PFSK-1 (cell line): ENCODE results near the gene ITGBL1.

Experiments
- FOXP2 ChIP-seq: optimal IDR thresholded peaks from 2 replicates; pipeline ENCODE3; 2011; ENCODE audit warnings: borderline replicate concordance, control low read depth, inconsistent platforms; ENCODE audit not compliant: insufficient read depth; ENCODE audit errors: extremely low read length, extremely low read depth
- POLR2AphosphoS5 ChIP-seq: IDR thresholded peaks from 2 replicates; pipeline ENCODE4 v1.6.1; 2012; ENCODE audit warnings: low read depth, mild to moderate bottlenecking, control low read depth, low read length, moderate library complexity
- REST ChIP-seq, 2 experiments: IDR thresholded peaks; 2 replicates each; pipeline versions ENCODE4 v1.6.1 to v1.8.0; 2011 to 2012; ENCODE audit warnings: low read depth in 2 of 2, low read length in 2 of 2, control low read depth in 1 of 2, inconsistent platforms in 1 of 2, mild to moderate bottlenecking in 1 of 2, moderate library complexity in 1 of 2; ENCODE audit not compliant: insufficient read depth in 1 of 2
- SIN3A ChIP-seq: IDR thresholded peaks from 2 replicates; pipeline ENCODE4 v1.6.1; 2012; ENCODE audit warnings: mild to moderate bottlenecking, low read length, moderate library complexity, borderline replicate concordance; ENCODE audit not compliant: insufficient read depth
- TAF1 ChIP-seq: IDR thresholded peaks from 2 replicates; pipeline ENCODE4 v1.6.1; 2012; ENCODE audit warnings: low read length, control low read depth, borderline replicate concordance; ENCODE audit not compliant: insufficient read depth

The ITGBL1 gene

DNA sequence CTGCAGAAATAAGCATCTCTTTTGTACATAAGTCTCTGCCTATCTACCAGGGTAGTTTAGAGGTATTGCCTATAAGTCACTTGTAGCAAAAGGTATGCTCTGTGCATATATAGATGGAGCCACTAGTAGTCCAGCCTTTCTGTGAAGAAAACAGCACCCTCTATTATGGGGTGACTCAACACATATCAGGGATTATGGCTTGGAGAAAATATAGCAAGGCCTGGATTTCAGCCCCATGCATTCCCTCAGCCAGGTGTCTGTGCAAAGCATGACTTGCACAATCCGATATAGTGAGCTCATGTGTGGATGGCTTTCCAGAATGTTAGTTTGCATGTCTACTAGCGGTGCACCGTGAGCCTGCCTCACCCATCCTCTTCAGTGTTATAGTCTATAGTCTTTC is 22.7 kb upstream of the ITGBL1 start:
- TF ChIP-seq FOXP2, result no peak
- TF ChIP-seq SIN3A, result no peak
- no peak for TF ChIP-seq REST (IDR thresholded peaks at IDR 0.05; ENCODE audit: insufficient read depth in 1 of 2, low read depth in 2 of 2, low read length in 2 of 2)
- TF ChIP-seq POLR2AphosphoS5, result no peak
- TF ChIP-seq TAF1, result no peak

GRCh38 chr13:101433895-101434294 is 18.6 kb upstream of the ITGBL1 start:
- TF ChIP-seq SIN3A, result no peak

DNA sequence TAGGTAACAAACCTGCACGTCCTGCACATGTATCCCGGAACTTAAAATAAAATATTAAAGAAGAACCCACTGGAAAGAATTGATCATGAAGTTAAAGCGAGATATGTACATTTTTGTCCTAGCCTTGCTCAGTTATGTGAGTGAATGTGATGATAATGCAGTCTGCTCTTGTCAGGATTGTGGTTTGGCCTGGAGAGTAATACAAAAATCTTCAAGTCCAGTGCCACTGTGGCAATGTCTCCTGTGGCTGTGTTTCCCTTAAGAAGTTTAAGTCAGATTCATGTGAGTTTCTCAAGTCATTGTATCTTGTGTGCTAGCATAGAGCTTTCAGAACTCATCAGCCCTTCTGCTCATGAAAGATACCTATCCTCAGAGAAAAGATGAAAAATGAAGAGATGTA is 18.0 kb upstream of the ITGBL1 start:
- no peak for TF ChIP-seq POLR2AphosphoS5

DNA sequence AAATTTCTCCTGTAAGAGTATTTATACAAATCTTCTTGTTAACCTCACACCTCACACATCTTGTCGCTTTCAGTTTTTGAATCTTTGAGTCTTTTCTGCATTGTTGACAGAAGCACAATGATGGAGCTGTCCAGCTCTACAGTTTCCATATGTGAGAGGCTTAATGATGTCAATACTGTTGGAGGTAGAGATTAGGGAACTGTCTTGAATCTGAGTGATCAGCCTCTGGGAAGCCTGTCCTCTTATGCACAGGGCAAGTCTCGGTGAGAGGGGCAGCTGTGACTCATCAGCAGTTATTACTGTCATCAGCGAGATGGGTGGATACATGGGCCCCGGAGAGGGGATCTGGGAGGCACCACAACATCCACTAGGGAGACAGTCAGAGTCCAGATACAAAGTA is 4.6 kb upstream of the ITGBL1 start:
- TF ChIP-seq FOXP2 (no peak), REST (IDR thresholded peaks at IDR 0.05; ENCODE audit: insufficient read depth in 1 of 2, low read depth in 2 of 2, low read length in 2 of 2) (peak; percentile 36 to 85; a peak in 2 of 4 replicates)

GRCh38 chr13:101449790-101450748 is 2.4 kb upstream of the ITGBL1 start:
- TF ChIP-seq FOXP2 (no peak), TAF1 (no peak), SIN3A (no peak), REST (IDR thresholded peaks at IDR 0.05; ENCODE audit: insufficient read depth in 1 of 2, low read depth in 2 of 2, low read length in 2 of 2) (no peak), POLR2AphosphoS5 (no peak)

DNA sequence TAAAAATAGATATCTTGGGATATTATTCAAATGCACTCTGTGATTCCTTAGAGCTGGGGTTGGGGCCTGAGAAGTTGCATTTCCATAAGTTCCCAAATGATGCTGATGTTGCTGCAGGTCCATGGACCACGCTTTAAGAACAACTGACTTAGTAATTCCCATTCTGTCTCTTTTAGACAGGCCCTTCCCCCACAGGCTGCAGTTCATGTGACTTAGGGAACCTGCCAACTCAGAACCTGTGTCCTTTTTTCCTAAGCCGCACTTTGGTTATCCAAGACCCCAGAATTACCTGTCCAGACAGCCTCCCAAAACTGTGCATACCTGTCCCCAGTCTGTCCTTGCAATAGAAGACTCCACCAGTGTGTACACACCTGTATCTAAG is 1.7 kb upstream of the ITGBL1 start:
- TF ChIP-seq TAF1 (no peak), FOXP2 (no peak), REST (IDR thresholded peaks at IDR 0.05; ENCODE audit: insufficient read depth in 1 of 2, low read depth in 2 of 2, low read length in 2 of 2) (no peak), POLR2AphosphoS5 (no peak), SIN3A (no peak)
